ENCODE measurements around the gene SEC31A.
A peak's percentile ranks its signal among the peaks of the same experiment; 100 is the strongest.

SEC31A gene

GRCh38 chr4:82803746-82804145 is 87.2 kb downstream of the SEC31A start:
- TF ChIP-seq CTCF (IDR thresholded peaks at IDR 0.05; ENCODE audit: low read depth, low read length, missing control alignments): no peak
- DNase-seq (ENCODE audit: low read depth): no peak
- H3K4me3 ChIP-seq (ENCODE audit: low read depth, low read length): no peak overlapping the region

GRCh38 chr4:82802911-82803310 is 88.0 kb downstream of the SEC31A start:
- H3K4me3 ChIP-seq (ENCODE audit: low read depth, low read length): no peak overlapping the region
- TF ChIP-seq CTCF (IDR thresholded peaks at IDR 0.05; ENCODE audit: low read depth, low read length, missing control alignments): no peak
- DNase-seq (ENCODE audit: low read depth): no peak

GRCh38 chr4:82801910-82802521 is 88.9 kb downstream of the SEC31A start:
- DNase-seq (ENCODE audit: low read depth): no peak
- H3K4me3 ChIP-seq (ENCODE audit: low read depth, low read length): no peak overlapping the region
- peak; percentile 18 for TF ChIP-seq CTCF (IDR thresholded peaks at IDR 0.05; ENCODE audit: low read depth, low read length, missing control alignments)

- DNase-seq (ENCODE audit: low read depth): no peak
- TF ChIP-seq CTCF (IDR thresholded peaks at IDR 0.05; ENCODE audit: low read depth, low read length, missing control alignments): no peak
- H3K4me3 ChIP-seq (ENCODE audit: low read depth, low read length): peak overlapping the region; percentile 68
Measured at GRCh38 chr4:82799006-82799881, 91.7 kb downstream of the SEC31A start.

- peak; percentile 25 for DNase-seq (ENCODE audit: low read depth)
- peak within 1 kb of the TSS; percentile 68 for H3K4me3 ChIP-seq (ENCODE audit: low read depth, low read length)
- TF ChIP-seq CTCF (IDR thresholded peaks at IDR 0.05; ENCODE audit: low read depth, low read length, missing control alignments): no peak
Measured at GRCh38 chr4:82798168-82799005, 92.6 kb downstream of the SEC31A start, which contains the start of gene SCD5. Gene SCD5 (minus strand): TSS chr4:82798796. CDS start chr4:82798537, 259 bp downstream.

GRCh38 chr4:82797405-82798111 is 93.4 kb downstream of the SEC31A start:
- no peak for TF ChIP-seq CTCF (IDR thresholded peaks at IDR 0.05; ENCODE audit: low read depth, low read length, missing control alignments)
- H3K4me3 ChIP-seq (ENCODE audit: low read depth, low read length): peak overlapping the region; percentile 4; the same call in 1 of the 2 replicates
- DNase-seq (ENCODE audit: low read depth): no peak
